NCI-H1694 (cell line): ENCODE results near the gene HOXA7.

Experiments used
- DNase-seq: peaks from one replicate; lab custom pipeline; 2025; lab: John Stamatoyannopoulos, UW

Gene HOXA7

GRCh38 chr7:27159266-27160144 lies 3.0 kb upstream of the HOXA7 start:
- no peak for DNase-seq

- no peak for DNase-seq
These were observed 2.2 kb upstream of the HOXA7 start for GRCh38 chr7:27158436-27159265.

- DNase-seq: no peak
These were observed 1.4 kb upstream of the HOXA7 start for GRCh38 chr7:27157702-27158431.

GRCh38 chr7:27156916-27157701 lies 634 bp upstream of the HOXA7 start:
- no peak for DNase-seq

GRCh38 chr7:27155816-27156507 lies 513 bp downstream of the HOXA7 start:
- DNase-seq: no peak

- DNase-seq: no peak
These were observed 1.3 kb downstream of the HOXA7 start for GRCh38 chr7:27154901-27155815.

GRCh38 chr7:27154369-27154768 lies 2.1 kb downstream of the HOXA7 start:
- DNase-seq: no peak

GRCh38 chr7:27153526-27153925 lies 2.9 kb downstream of the HOXA7 start:
- no peak for DNase-seq

GRCh38 chr7:27152816-27153442 lies 3.5 kb downstream of the HOXA7 start:
- DNase-seq: no peak

GRCh38 chr7:27151931-27152815 lies 4.3 kb downstream of the HOXA7 start, which contains the start of gene HOXA3:
TSS of gene HOXA3 (minus strand) at chr7:27152583. CDS start at chr7:27110640, 41,943 bp downstream.
- DNase-seq: no peak

GRCh38 chr7:27151341-27151930 lies 5.0 kb downstream of the HOXA7 start:
- no peak for DNase-seq

- peak; percentile 43 for DNase-seq
These were observed 5.7 kb downstream of the HOXA7 start for GRCh38 chr7:27150568-27151340.

- no peak for DNase-seq
These were observed 6.5 kb downstream of the HOXA7 start for GRCh38 chr7:27149842-27150567.

GRCh38 chr7:27148756-27149641 lies 7.5 kb downstream of the HOXA7 start:
- DNase-seq: no peak

- no peak for DNase-seq
These were observed 8.3 kb downstream of the HOXA7 start for GRCh38 chr7:27148031-27148755.
